Measurements from ENCODE around the gene CYP2E1. TPM values are rescaled to one million over a fixed set of nuclear protein-coding genes. Genes with fewer than 3 reads are reported as not detected.

CYP2E1 gene
- 0.76 and 1.3 TPM in 2 replicates for total RNA-seq

GRCh38 chr10:133526957-133527588 is at the start of gene CYP2E1:
TSS of gene CYP2E1 (plus strand) at chr10:133527363. CDS start at chr10:133527396, 33 bp downstream.

DNA sequence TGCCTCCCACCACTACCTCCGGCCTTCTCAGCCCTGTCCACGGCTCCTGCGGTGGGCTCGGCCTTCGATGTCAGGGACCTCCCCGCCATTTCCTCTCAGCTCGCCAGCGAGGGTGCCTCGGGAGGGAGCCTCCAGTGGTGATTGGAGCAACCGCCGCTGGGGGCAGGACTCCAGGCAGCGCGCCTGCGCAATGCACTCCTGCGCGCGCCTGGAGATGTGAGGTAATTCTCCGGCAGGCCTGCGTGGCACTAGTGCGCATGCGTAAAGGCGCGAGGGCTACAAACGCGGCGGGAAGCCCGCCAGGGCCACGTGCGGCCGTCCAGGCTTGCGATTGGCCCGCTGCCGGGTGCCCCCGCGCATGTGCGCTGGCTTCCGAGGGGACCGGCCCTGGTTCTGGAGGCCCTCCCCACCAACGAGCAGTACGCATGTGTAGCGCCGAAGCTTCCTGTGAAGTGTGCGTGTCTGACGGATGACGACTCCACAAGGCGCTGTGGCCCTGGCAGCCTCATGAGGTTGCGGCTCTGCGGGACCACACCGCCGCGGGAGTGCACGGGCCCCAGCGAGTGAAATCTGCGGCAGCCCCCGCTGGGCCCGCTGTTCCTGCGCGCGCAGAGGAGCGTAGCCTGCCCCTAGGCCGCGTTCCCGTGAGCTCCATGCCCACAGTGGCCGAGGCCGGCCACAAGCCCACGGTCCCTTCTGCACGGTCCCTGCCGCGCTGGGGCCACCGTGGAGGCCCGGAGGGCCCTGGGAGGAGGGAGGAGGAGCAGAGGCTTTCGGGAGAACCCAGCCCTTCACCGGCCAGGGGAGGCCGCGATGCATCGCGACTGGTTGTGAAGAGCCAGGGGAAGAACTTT is 38.5 kb downstream of the CYP2E1 start, which contains the start of gene SYCE1:
Gene SYCE1 (minus strand): TSS at position 143 of the 854 bp plus-strand sequence. CDS start 54 bp downstream, at position 89.

Other genes with a start within 250 kb of the CYP2E1 start
- gene TUBGCP2, start 218.5 kb upstream of the CYP2E1 start, total RNA-seq: 51.9 and 62.6 TPM in 2 replicates
- 26.1 and 31.9 TPM in 2 replicates for gene ZNF511, start 218.4 kb upstream of the CYP2E1 start, total RNA-seq
- gene CALY, start 190.5 kb upstream of the CYP2E1 start, total RNA-seq: not detected in 2 replicates
- gene PRAP1, start 180.0 kb upstream of the CYP2E1 start, total RNA-seq: not detected in 2 replicates
- 22.4 and 28.4 TPM in 2 replicates for gene FUOM, start 169.3 kb upstream of the CYP2E1 start, total RNA-seq
- gene ECHS1, start 154.0 kb upstream of the CYP2E1 start, total RNA-seq: 79.3 and 83.0 TPM in 2 replicates
- 4.8 and 5.9 TPM in 2 replicates for gene PAOX, start 148.1 kb upstream of the CYP2E1 start, total RNA-seq
- gene MTG1, start 133.2 kb upstream of the CYP2E1 start, total RNA-seq: 35.3 and 40.5 TPM in 2 replicates
- not detected in 2 replicates for gene SPRN, start 102.7 kb upstream of the CYP2E1 start, total RNA-seq
- gene SCART1, start 73.4 kb upstream of the CYP2E1 start, total RNA-seq: 1.3 and 1.6 TPM in 2 replicates
- gene SYCE1, start 38.2 kb downstream of the CYP2E1 start, total RNA-seq: 0.33 TPM in 1 of 2 replicates, not detected in the other
- not detected in 2 replicates for gene FRG2B, start 99.4 kb downstream of the CYP2E1 start, total RNA-seq

Data from vein endothelial cell (primary cell).